ENCODE results near the gene SGCE. TPM values are rescaled to one million over a fixed set of nuclear protein-coding genes. Genes with fewer than 3 reads are reported as not detected.

Gene SGCE
- total and polyA plus RNA-seq, 9 of the 15 experiments (the other 6 are each of a cell fraction or from before 2014, with no cell fraction given), result 0.09 to 0.46 (median 0.28) TPM; not detected in 5

DNA sequence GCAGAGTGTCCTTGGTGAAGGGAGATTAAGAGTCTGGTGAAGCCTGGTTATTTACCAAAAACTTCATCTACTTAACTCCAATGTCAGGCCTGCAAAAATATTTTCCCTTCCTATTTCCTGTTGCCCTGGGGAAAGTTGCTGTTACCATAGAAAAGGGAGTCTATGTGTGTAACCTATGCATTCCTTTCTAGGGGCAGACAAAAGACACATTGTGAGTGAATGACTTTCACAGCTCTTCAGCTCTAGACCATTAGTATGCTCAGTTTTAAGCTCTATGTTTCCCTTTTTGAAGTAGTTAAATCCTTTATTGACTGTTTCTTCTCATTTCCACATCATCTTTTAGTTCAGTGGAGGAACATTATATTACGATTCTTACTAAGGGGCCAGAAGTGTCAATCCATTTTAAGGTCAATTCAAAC, 45.6 kb upstream of the SGCE start:
- ATAC-seq (no peak), DNase-seq (ENCODE audit: extremely low read depth in 1 of 4, low spot score in 3 of 4) (no peak), FAIRE-seq (no peak)
- no peaks in the 10 kb centered on the region for H3K9me1 ChIP-seq (ENCODE audit: control insufficient read depth, insufficient read depth, low read length)
- CTCF ChIA-PET (ENCODE audit: low intra/inter-chr PET ratio), result no interaction called here
- H3K4me3 ChIP-seq, result no peak overlapping the region
- H3K36me3 ChIP-seq (ENCODE audit: control insufficient read depth, insufficient read depth, low read length), result no peaks in the 10 kb centered on the region
- 0% methylated on average over 1 of the region's 1 CpG for WGBS (ENCODE audit: insufficient coverage, low coverage, missing lambda C conversion rate)
- H3K9me3 ChIP-seq (replicated peaks; ENCODE audit: control insufficient read depth, insufficient read depth, low read depth, low read length), result 0 out of 2 replicates have a peak, but pooled peaks cover 2% of the 10 kb centered on the region
- H3K27me3 ChIP-seq (ENCODE audit: control insufficient read depth in 2 of 2, insufficient read depth in 2 of 2, low read length in 2 of 2), result no peaks in the 10 kb centered on the region
- TF ChIP-seq PHF20 (IDR thresholded peaks at IDR 0.05; ENCODE audit: partially characterized antibody) (no peak), ZNF583 (CRISPR knock-in tag; IDR thresholded peaks at IDR 0.05) (no peak), EGR1 (conservative IDR thresholded peaks at IDR 0.05) (no peak), NFE2L1 (tag; IDR thresholded peaks at IDR 0.05; ENCODE audit: borderline replicate concordance, low read depth) (no peak), E2F4 (CRISPR knock-in tag; IDR thresholded peaks at IDR 0.05; ENCODE audit: low read depth) (no peak), E2F6 (IDR thresholded peaks at IDR 0.05; ENCODE audit: borderline replicate concordance in 1 of 2, extremely low read depth in 1 of 2, insufficient read depth in 1 of 2, insufficient read length in 1 of 2, low read depth in 1 of 2, low read length in 1 of 2, poor library complexity in 1 of 2, severe bottlenecking in 1 of 2) (no peak), BRCA1 (IDR thresholded peaks at IDR 0.05) (no peak), BRCA1 (CRISPR knock-in tag; IDR thresholded peaks at IDR 0.05) (no peak), ZNF134 (CRISPR knock-in tag; conservative IDR thresholded peaks at IDR 0.05) (no peak), ZNF23 (CRISPR knock-in tag; IDR thresholded peaks at IDR 0.05) (no peak)
- TF ChIP-seq, protein P1, sequence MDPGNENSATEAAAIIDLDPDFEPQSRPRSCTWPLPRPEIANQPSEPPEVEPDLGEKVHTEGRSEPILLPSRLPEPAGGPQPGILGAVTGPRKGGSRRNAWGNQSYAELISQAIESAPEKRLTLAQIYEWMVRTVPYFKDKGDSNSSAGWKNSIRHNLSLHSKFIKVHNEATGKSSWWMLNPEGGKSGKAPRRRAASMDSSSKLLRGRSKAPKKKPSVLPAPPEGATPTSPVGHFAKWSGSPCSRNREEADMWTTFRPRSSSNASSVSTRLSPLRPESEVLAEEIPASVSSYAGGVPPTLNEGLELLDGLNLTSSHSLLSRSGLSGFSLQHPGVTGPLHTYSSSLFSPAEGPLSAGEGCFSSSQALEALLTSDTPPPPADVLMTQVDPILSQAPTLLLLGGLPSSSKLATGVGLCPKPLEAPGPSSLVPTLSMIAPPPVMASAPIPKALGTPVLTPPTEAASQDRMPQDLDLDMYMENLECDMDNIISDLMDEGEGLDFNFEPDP (CRISPR knock-in tag; IDR thresholded peaks at IDR 0.05), result no peak
- H3K9ac ChIP-seq (ENCODE audit: insufficient read depth in 1 of 2, low read depth in 2 of 2, low read length in 2 of 2), result no peak overlapping the region
- POLR2A ChIA-PET, result no interaction called here
- no peaks in the 10 kb centered on the region for H3K4me1 ChIP-seq (replicated peaks in 1 of 2; ENCODE audit: control insufficient read depth in 2 of 2, insufficient read depth in 2 of 2, low read length in 2 of 2)
- intact Hi-C loops (cut with micrococcal nuclease), result loop anchor here (10.0 kb wide), 1 partner anchor 63 kb away; no protein-coding TSS in a partner anchor
- in situ Hi-C loops (cut with MboI), result no loop called here
- no peaks in the 10 kb centered on the region for H4K20me1 ChIP-seq (replicated peaks; ENCODE audit: control insufficient read depth, insufficient read depth, low read length)
- no TSS peak for BruUV-seq (replicated peaks)
- H2AFZ ChIP-seq (ENCODE audit: low read depth, low read length), result no peak overlapping the region
- H3K27ac ChIP-seq (ENCODE audit: extremely low read depth, low read depth, low read length), result no peak overlapping the region
- H3K4me2 ChIP-seq (ENCODE audit: insufficient read depth, low read length), result no peak overlapping the region
- no peaks in the 10 kb centered on the region for H3K79me2 ChIP-seq (ENCODE audit: control insufficient read depth, insufficient read depth, low read length)
